ENCODE measurements around the gene NTS. TPM values are rescaled to one million over a fixed set of nuclear protein-coding genes. Genes with fewer than 3 reads are reported as not detected.

Gene NTS
- not detected in 2 replicates for total RNA-seq (2014; rRNA removed; shearing (Covaris generic))

- peak; percentile 5 for DNase-seq (ENCODE audit: low read depth)
These were observed at the start of gene NTS for GRCh38 chr12:85874031-85874461. TSS of gene NTS (plus strand) at chr12:85874295. CDS start at chr12:85874404, 109 bp downstream.

GRCh38 chr12:85825746-85826145, 48.3 kb upstream of the NTS start:
- DNase-seq (ENCODE audit: low read depth), result no peak

- no peak for DNase-seq (ENCODE audit: low read depth)
These were observed 45.5 kb upstream of the NTS start for GRCh38 chr12:85828576-85828975.

- DNase-seq (ENCODE audit: low read depth), result no peak
These were observed 44.7 kb upstream of the NTS start for GRCh38 chr12:85829391-85829790.

- no peak for DNase-seq (ENCODE audit: low read depth)
These were observed 42.6 kb upstream of the NTS start for GRCh38 chr12:85831327-85831990.

- DNase-seq (ENCODE audit: low read depth), result no peak
These were observed 40.5 kb upstream of the NTS start for GRCh38 chr12:85833579-85833978.

- DNase-seq (ENCODE audit: low read depth), result no peak
These were observed 39.7 kb upstream of the NTS start for GRCh38 chr12:85834378-85834777.

GRCh38 chr12:85835426-85836196, 38.5 kb upstream of the NTS start:
- no peak for DNase-seq (ENCODE audit: low read depth)

- DNase-seq (ENCODE audit: low read depth), result peak; percentile 73
These were observed 37.7 kb upstream of the NTS start, which contains the start of gene RASSF9 for GRCh38 chr12:85836197-85837090. TSS of gene RASSF9 (minus strand) at chr12:85836409. CDS start at chr12:85836201, 208 bp downstream.

GRCh38 chr12:85843606-85844310, 30.3 kb upstream of the NTS start:
- DNase-seq (ENCODE audit: low read depth), result no peak

GRCh38 chr12:85849344-85849743, 24.8 kb upstream of the NTS start:
- DNase-seq (ENCODE audit: low read depth), result no peak

GRCh38 chr12:85855305-85855704, 18.8 kb upstream of the NTS start:
- no peak for DNase-seq (ENCODE audit: low read depth)

- no peak for DNase-seq (ENCODE audit: low read depth)
These were observed 17.1 kb upstream of the NTS start for GRCh38 chr12:85856966-85857365.

GRCh38 chr12:85865890-85866289, 8.2 kb upstream of the NTS start:
- peak; percentile 42 for DNase-seq (ENCODE audit: low read depth)

- DNase-seq (ENCODE audit: low read depth), result peak; percentile 45
These were observed 6.9 kb upstream of the NTS start for GRCh38 chr12:85866986-85867776.

GRCh38 chr12:85872497-85873091, 1.5 kb upstream of the NTS start:
- peak; percentile 44 for DNase-seq (ENCODE audit: low read depth)

- DNase-seq (ENCODE audit: low read depth), result no peak
These were observed 3.4 kb downstream of the NTS start for GRCh38 chr12:85877459-85877858.

- DNase-seq (ENCODE audit: low read depth), result no peak
These were observed 9.7 kb downstream of the NTS start for GRCh38 chr12:85883763-85884162.

- DNase-seq (ENCODE audit: low read depth), result no peak
These were observed 20.6 kb downstream of the NTS start for GRCh38 chr12:85894653-85895052.

- no peak for DNase-seq (ENCODE audit: low read depth)
These were observed 46.3 kb downstream of the NTS start for GRCh38 chr12:85920324-85920947.

Data from Daoy (cell line).